ENCODE data around the gene UBR3. TPM values are rescaled to one million over a fixed set of nuclear protein-coding genes. Genes with fewer than 3 reads are reported as not detected.

The UBR3 gene
- total RNA-seq, 6 experiments from 2014 or later: 25.3 to 37.3 (median 29.9) TPM

DNA sequence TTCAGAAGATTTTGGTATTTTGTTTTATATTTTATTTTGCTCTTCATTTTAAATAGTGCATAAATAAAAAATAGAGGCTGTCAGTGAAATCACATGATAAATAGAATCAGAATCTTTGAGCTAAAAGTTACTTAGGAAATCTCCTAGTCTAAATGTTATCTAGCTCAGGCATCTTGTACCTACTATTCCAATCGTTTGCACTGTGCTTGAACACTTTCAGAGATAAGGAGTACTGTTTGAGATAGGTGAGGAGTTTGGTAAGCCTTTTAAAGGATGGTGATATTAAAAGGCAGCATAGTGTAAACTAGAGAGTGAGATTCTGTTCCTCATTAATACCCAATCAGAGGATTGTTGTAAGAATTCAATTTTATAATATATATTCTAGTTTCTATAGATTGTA, 193.5 kb downstream of the UBR3 start:
- Histone ChIP-seq H3K9me3 (no peaks in the 10 kb centered on the region), H3K4me1 (no peaks in the 10 kb centered on the region), H3K36me3 (no peaks in the 10 kb centered on the region), H3K27me3 (no peaks in the 10 kb centered on the region), H3K27ac (no peak overlapping the region), H3K4me3 (no peak overlapping the region)
- WGBS (ENCODE audit: insufficient coverage, low coverage, low lambda C conversion rate, missing lambda C conversion rate): 31% methylated on average over 1 of the region's 1 CpG
- TF ChIP-seq, protein P1, sequence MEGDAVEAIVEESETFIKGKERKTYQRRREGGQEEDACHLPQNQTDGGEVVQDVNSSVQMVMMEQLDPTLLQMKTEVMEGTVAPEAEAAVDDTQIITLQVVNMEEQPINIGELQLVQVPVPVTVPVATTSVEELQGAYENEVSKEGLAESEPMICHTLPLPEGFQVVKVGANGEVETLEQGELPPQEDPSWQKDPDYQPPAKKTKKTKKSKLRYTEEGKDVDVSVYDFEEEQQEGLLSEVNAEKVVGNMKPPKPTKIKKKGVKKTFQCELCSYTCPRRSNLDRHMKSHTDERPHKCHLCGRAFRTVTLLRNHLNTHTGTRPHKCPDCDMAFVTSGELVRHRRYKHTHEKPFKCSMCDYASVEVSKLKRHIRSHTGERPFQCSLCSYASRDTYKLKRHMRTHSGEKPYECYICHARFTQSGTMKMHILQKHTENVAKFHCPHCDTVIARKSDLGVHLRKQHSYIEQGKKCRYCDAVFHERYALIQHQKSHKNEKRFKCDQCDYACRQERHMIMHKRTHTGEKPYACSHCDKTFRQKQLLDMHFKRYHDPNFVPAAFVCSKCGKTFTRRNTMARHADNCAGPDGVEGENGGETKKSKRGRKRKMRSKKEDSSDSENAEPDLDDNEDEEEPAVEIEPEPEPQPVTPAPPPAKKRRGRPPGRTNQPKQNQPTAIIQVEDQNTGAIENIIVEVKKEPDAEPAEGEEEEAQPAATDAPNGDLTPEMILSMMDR (IDR thresholded peaks at IDR 0.05): no peak
- no peak for TF ChIP-seq POLR2A (IDR thresholded peaks at IDR 0.05)
- DNase-seq (no peak), ATAC-seq (no peak)
- intact Hi-C loops (cut with DNase I): no loop called here

DNA sequence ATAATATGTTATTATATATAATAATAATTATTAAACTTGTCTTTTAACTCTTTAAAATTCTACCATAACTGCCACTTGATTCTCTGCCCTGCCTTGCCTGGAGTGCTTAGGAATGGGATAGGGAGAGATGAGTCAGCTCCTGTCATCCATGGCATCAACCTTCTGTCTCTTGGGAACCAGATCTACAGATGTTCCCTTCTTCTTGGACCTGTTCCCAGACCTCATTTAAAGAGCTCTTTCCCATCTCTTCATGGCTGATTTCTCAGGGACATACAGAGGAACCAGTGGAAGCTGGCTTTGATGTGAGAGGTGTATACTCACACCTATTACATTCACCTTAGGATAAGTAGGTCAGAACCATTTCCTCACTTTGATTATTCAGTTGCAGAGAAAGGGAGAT, 195.4 kb downstream of the UBR3 start:
- no peak for ATAC-seq
- DNase-seq: no peak
- TF ChIP-seq, protein P1 (IDR thresholded peaks at IDR 0.05): no peak
- no peak for TF ChIP-seq POLR2A (IDR thresholded peaks at IDR 0.05)
- Histone ChIP-seq H3K27ac (no peak overlapping the region), H3K4me3 (no peak overlapping the region), H3K27me3 (no peaks in the 10 kb centered on the region), H3K9me3 (no peaks in the 10 kb centered on the region), H3K36me3 (no peaks in the 10 kb centered on the region), H3K4me1 (no peaks in the 10 kb centered on the region)
- intact Hi-C loops (cut with DNase I): no loop called here

DNA sequence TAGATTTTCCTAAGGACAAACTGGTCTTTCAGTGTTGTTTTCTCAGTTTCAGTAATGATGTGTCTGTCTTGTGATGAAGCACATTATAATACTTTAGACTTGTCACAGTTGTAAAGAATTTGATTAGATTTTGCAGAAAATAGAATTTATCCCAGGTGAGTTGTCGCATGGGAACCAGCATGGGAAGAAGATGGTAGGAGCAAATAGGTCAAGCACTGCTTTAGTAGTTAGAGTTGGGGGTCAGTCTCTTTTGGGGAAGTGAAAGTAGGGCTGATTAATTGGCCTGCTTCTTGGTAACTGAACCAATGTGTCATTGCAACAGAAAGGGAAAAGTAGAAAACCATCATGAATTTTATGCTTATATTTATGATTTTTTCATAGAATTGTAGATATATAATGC, 197.5 kb downstream of the UBR3 start:
- ATAC-seq (no peak), DNase-seq (no peak)
- Histone ChIP-seq H3K27me3 (no peaks in the 10 kb centered on the region), H3K4me3 (no peak overlapping the region), H3K27ac (no peak overlapping the region), H3K4me1 (peaks cover 0 to 9% (median 0%) of the 10 kb centered on the region in 4 donors), H3K36me3 (no peaks in the 10 kb centered on the region), H3K9me3 (no peaks in the 10 kb centered on the region)
- TF ChIP-seq, protein P1 (IDR thresholded peaks at IDR 0.05): no peak
- no peak for TF ChIP-seq POLR2A (IDR thresholded peaks at IDR 0.05)
- WGBS (ENCODE audit: insufficient coverage, low coverage, low lambda C conversion rate, missing lambda C conversion rate): 100% methylated on average over 1 of the region's 1 CpG
- intact Hi-C loops (cut with DNase I): no loop called here

DNA sequence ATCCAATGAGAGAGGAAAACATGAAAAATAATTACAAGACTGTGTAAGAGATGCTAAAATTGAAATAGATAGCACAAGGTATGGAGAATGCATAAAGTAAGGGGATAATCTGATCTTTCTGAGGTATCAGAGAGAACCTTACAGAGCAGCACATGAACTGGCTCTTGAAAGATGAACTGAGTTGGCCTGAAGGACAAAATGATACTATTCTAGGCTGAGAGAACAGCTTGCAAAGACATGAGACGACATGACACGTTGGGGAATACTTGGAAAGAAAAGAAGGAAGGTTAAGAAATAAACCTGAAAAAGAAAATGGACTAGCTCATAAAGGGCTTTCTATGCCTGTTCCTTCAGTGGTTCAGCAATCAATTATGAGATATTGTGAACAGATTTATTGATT, 198.0 kb downstream of the UBR3 start:
- intact Hi-C loops (cut with DNase I): no loop called here

More for the DNA sequence above, 198.0 kb downstream of the UBR3 start:
- Histone ChIP-seq H3K4me3 (no peak overlapping the region), H3K36me3 (no peaks in the 10 kb centered on the region), H3K4me1 (peaks cover 0 to 11% (median 0%) of the 10 kb centered on the region in 4 donors), H3K27ac (no peak overlapping the region), H3K27me3 (no peaks in the 10 kb centered on the region), H3K9me3 (no peaks in the 10 kb centered on the region)
- DNase-seq (no peak), ATAC-seq (no peak)
- 100% methylated on average over 2 of the region's 2 CpGs for WGBS (ENCODE audit: insufficient coverage, low coverage, low lambda C conversion rate, missing lambda C conversion rate)
- TF ChIP-seq, protein P1 (IDR thresholded peaks at IDR 0.05): no peak
- TF ChIP-seq POLR2A (IDR thresholded peaks at IDR 0.05): no peak

Data from right lobe of liver (tissue), 6 donors.